Panc1 (cell line): ENCODE data around the gene NACC1. TPM values are rescaled to one million over a fixed set of nuclear protein-coding genes. Genes with fewer than 3 reads are reported as not detected.

Experiments
- ATAC-seq: fragments of 200-7000 bp; cut with Tn5 transposase; 2 replicates; pipeline ENCODE4 v1.9.1; 2020; ENCODE audit warnings: mild to moderate bottlenecking, moderate library complexity
- BruUV-seq: library from RNA; stranded (reverse); fragments of 400-500 nt; replicated peaks from 2 replicates; lab custom pipeline; 2021; lab: Mats Ljungman, UMichigan
- CTCF ChIA-PET: fragments of 300-600 bp; sonication (Branson Sonifier 250); formaldehyde crosslinking; loops from one replicate; lab custom pipeline; 2022; ENCODE audit warnings: antibody characterized with exemption; lab: Charles Lee
- POLR2A ChIA-PET: fragments of 300-600 bp; sonication (Branson Sonifier 250); formaldehyde crosslinking; loops from one replicate; lab custom pipeline; 2022; ENCODE audit warnings: antibody characterized with exemption; lab: Charles Lee
- DNase-seq: peaks from one replicate; pipeline ENCODE4 v3.0.0-alpha.2; 2010; ENCODE audit warnings: low read depth, low spot score
- H3K27ac ChIP-seq: 2 replicates; pipeline ENCODE4 v1.5.1; 2011; ENCODE audit warnings: mild to moderate bottlenecking, low read length, inconsistent platforms
- H3K27me3 ChIP-seq: fragments of 200-500 bp; sonication (Bioruptor generic); 2 replicates; pipeline ENCODE4 v1.6.0; 2014; ENCODE audit warnings: low read length, inconsistent platforms; ENCODE audit not compliant: control insufficient read depth, insufficient read depth
- H3K36me3 ChIP-seq: fragments of 200-500 bp; sonication (Bioruptor generic); 2 replicates; pipeline ENCODE4 v1.5.1; 2014; ENCODE audit warnings: inconsistent platforms, mild to moderate bottlenecking, low read length, moderate library complexity; ENCODE audit not compliant: control insufficient read depth, insufficient read depth
- H3K4me1 ChIP-seq: 2 replicates; pipeline ENCODE4 v1.5.1; 2011; ENCODE audit warnings: inconsistent platforms, mild to moderate bottlenecking, low read length, moderate library complexity; ENCODE audit not compliant: control insufficient read depth, insufficient read depth
- H3K4me3 ChIP-seq, 2 experiments: 2 replicates each; pipeline ENCODE4 v1.5.1; 2011 to 2012; ENCODE audit warnings: low read depth in 2 of 2, low read length in 2 of 2, mild to moderate bottlenecking in 2 of 2, inconsistent platforms in 1 of 2, moderate library complexity in 1 of 2
- H3K9me3 ChIP-seq: fragments of 200-500 bp; sonication (Bioruptor generic); 2 replicates; pipeline ENCODE4 v1.5.1; 2014; ENCODE audit warnings: low read depth, mild to moderate bottlenecking, inconsistent platforms, low read length, moderate library complexity; ENCODE audit not compliant: control insufficient read depth, insufficient read depth
- CTCF ChIP-seq: fragments of 450-650 bp; IDR thresholded peaks from 2 replicates; pipeline ENCODE4 v1.5.1; 2017; ENCODE audit warnings: mild to moderate bottlenecking
- POLR2AphosphoS5 ChIP-seq: IDR thresholded peaks from 2 replicates; pipeline ENCODE4 v1.6.1; 2012; ENCODE audit warnings: mild to moderate bottlenecking, low read depth, low read length, moderate library complexity
- REST ChIP-seq, 2 experiments: IDR thresholded peaks; 2 replicates each; pipeline ENCODE4 v1.6.1; 2011 to 2012; ENCODE audit warnings: low read depth in 2 of 2, control low read depth in 1 of 2, low read length in 1 of 2, mild to moderate bottlenecking in 1 of 2, moderate library complexity in 1 of 2; ENCODE audit not compliant: insufficient read depth in 1 of 2
- SIN3A ChIP-seq: IDR thresholded peaks from 2 replicates; pipeline ENCODE4 v1.6.1; 2012; ENCODE audit warnings: low read depth, mild to moderate bottlenecking, low read length, moderate library complexity, borderline replicate concordance; ENCODE audit not compliant: insufficient read depth
- TCF7L2 ChIP-seq: IDR thresholded peaks from 2 replicates; pipeline ENCODE4 v1.6.1; 2011; ENCODE audit warnings: mild to moderate bottlenecking, low read depth, low read length, inconsistent platforms
- in situ Hi-C: cut with HindIII; loops from 2 replicates; pipeline ENCODE4 v1.10.0; 2016; ENCODE audit warnings: low sequenced_read_pairs, low pct_unique_long_range_greater_than_20kb
- intact Hi-C: fragments of 100-400 bp; cut with micrococcal nuclease; formaldehyde crosslinking; loops from one replicate; pipeline ENCODE4 v1.10.0; 2022; ENCODE audit not compliant: unreplicated experiment
- total RNA-seq: library from RNA; stranded (reverse); gene quantifications from one replicate; pipeline ENCODE4 v1.2.1, GENCODE V29; 2021; ENCODE audit not compliant: unreplicated experiment

NACC1 gene
- total RNA-seq, 1 experiment from 2014 or later: 129 TPM

GRCh38 chr19:13085666-13086065 lies 32.4 kb upstream of the NACC1 start:
- intact Hi-C loops (no loop called here), in situ Hi-C loops (no loop called here)
- Histone ChIP-seq H3K27me3 (no peaks in the 10 kb centered on the region), H3K4me3 (no peak overlapping the region), H3K36me3 (no peaks in the 10 kb centered on the region), H3K27ac (no peak overlapping the region), H3K9me3 (no peaks in the 10 kb centered on the region), H3K4me1 (peaks cover under 1% of the 10 kb centered on the region; the same call in 1 of the 2 replicates)
- POLR2A ChIA-PET: no interaction called here
- no TSS peak for BruUV-seq
- no peak for TF ChIP-seq CTCF
- TF ChIP-seq REST (IDR thresholded peaks at IDR 0.05; ENCODE audit: insufficient read depth in 1 of 2, low read depth in 2 of 2, low read length in 1 of 2): no peak
- no peak for TF ChIP-seq POLR2AphosphoS5
- TF ChIP-seq SIN3A: no peak
- TF ChIP-seq TCF7L2: no peak
- DNase-seq (no peak), ATAC-seq (no peak)
- CTCF ChIA-PET: no interaction called here

- no peak for ATAC-seq
- no peak for DNase-seq
- Histone ChIP-seq H3K27me3 (no peaks in the 10 kb centered on the region), H3K4me3 (no peak overlapping the region), H3K9me3 (no peaks in the 10 kb centered on the region), H3K4me1 (peaks cover 7% of the 10 kb centered on the region), H3K27ac (no peak overlapping the region), H3K36me3 (no peaks in the 10 kb centered on the region; the same call in 1 of the 2 replicates)
- no TSS peak for BruUV-seq
- in situ Hi-C loops (no loop called here), intact Hi-C loops (no loop called here)
- TF ChIP-seq REST (IDR thresholded peaks at IDR 0.05; ENCODE audit: insufficient read depth in 1 of 2, low read depth in 2 of 2, low read length in 1 of 2): no peak
- no peak for TF ChIP-seq POLR2AphosphoS5
- TF ChIP-seq SIN3A: no peak
- no peak for TF ChIP-seq TCF7L2
- TF ChIP-seq CTCF: no peak
- ChIA-PET CTCF (no interaction called here), POLR2A (no interaction called here)
Observed at GRCh38 chr19:13086341-13086740, 31.7 kb upstream of the NACC1 start.
